HUES48 (cell line): ENCODE data around the gene ASTN2.

Source experiments
- H3K27ac ChIP-seq: one replicate; pipeline ENCODE4 v1.7.0; 2013; ENCODE audit warnings: low read depth, low read length, inconsistent platforms
- H3K27me3 ChIP-seq: 2 replicates; pipeline ENCODE4 v1.6.1; 2013; ENCODE audit warnings: mild to moderate bottlenecking, low read length; ENCODE audit not compliant: control insufficient read depth, insufficient read depth
- H3K36me3 ChIP-seq: 2 replicates; pipeline ENCODE4 v1.6.1; 2013; ENCODE audit warnings: low read length; ENCODE audit not compliant: control insufficient read depth, insufficient read depth
- H3K4me1 ChIP-seq: 2 replicates; pipeline ENCODE4 v1.6.1; 2013; ENCODE audit warnings: mild to moderate bottlenecking, low read length; ENCODE audit not compliant: control insufficient read depth, insufficient read depth
- H3K4me3 ChIP-seq: 2 replicates; pipeline ENCODE4 v1.5.1; 2013; ENCODE audit warnings: mild to moderate bottlenecking, low read depth, low read length
- H3K9ac ChIP-seq: 2 replicates; pipeline ENCODE4 v1.6.1; 2013; ENCODE audit warnings: mild to moderate bottlenecking, low read depth, low read length, moderate library complexity
- H3K9me3 ChIP-seq: 2 replicates; pipeline ENCODE4 v1.6.1; 2013; ENCODE audit warnings: low read length; ENCODE audit not compliant: control insufficient read depth, insufficient read depth

Gene ASTN2

GRCh38 chr9:116717150-116717549 is 697.7 kb downstream of the ASTN2 start:
- H3K27ac ChIP-seq = no peak overlapping the region
- H3K4me3 ChIP-seq = no peak overlapping the region
- H3K9ac ChIP-seq = no peak overlapping the region
- peaks cover 20% of the 10 kb centered on the region for H3K4me1 ChIP-seq
- no peaks in the 10 kb centered on the region for H3K36me3 ChIP-seq
- H3K9me3 ChIP-seq = no peaks in the 10 kb centered on the region
- H3K27me3 ChIP-seq = no peaks in the 10 kb centered on the region

GRCh38 chr9:116716438-116716837 is 698.4 kb downstream of the ASTN2 start:
- no peaks in the 10 kb centered on the region for H3K9me3 ChIP-seq
- no peak overlapping the region for H3K9ac ChIP-seq
- H3K4me3 ChIP-seq = no peak overlapping the region
- H3K27me3 ChIP-seq = no peaks in the 10 kb centered on the region
- H3K27ac ChIP-seq = no peak overlapping the region
- peaks cover 20% of the 10 kb centered on the region for H3K4me1 ChIP-seq
- no peaks in the 10 kb centered on the region for H3K36me3 ChIP-seq

GRCh38 chr9:116715751-116716150 is 699.1 kb downstream of the ASTN2 start:
- Histone ChIP-seq H3K4me3 (no peak overlapping the region), H3K27ac (no peak overlapping the region), H3K36me3 (no peaks in the 10 kb centered on the region), H3K4me1 (peaks cover 20% of the 10 kb centered on the region), H3K27me3 (no peaks in the 10 kb centered on the region), H3K9ac (no peak overlapping the region), H3K9me3 (no peaks in the 10 kb centered on the region)

GRCh38 chr9:116713271-116713670 is 701.6 kb downstream of the ASTN2 start:
- no peak overlapping the region for H3K27ac ChIP-seq
- H3K9me3 ChIP-seq = no peaks in the 10 kb centered on the region
- H3K9ac ChIP-seq = no peak overlapping the region
- H3K27me3 ChIP-seq = no peaks in the 10 kb centered on the region
- H3K36me3 ChIP-seq = no peaks in the 10 kb centered on the region
- no peak overlapping the region for H3K4me3 ChIP-seq
- H3K4me1 ChIP-seq = peaks cover 13% of the 10 kb centered on the region

GRCh38 chr9:116712781-116713180 is 702.1 kb downstream of the ASTN2 start:
- H3K4me1 ChIP-seq = peaks cover 13% of the 10 kb centered on the region
- no peaks in the 10 kb centered on the region for H3K9me3 ChIP-seq
- H3K4me3 ChIP-seq = no peak overlapping the region
- no peak overlapping the region for H3K9ac ChIP-seq
- H3K27ac ChIP-seq = no peak overlapping the region
- H3K36me3 ChIP-seq = no peaks in the 10 kb centered on the region
- H3K27me3 ChIP-seq = no peaks in the 10 kb centered on the region

GRCh38 chr9:116706310-116707290 is 708.3 kb downstream of the ASTN2 start:
- Histone ChIP-seq H3K36me3 (no peaks in the 10 kb centered on the region), H3K4me3 (no peak overlapping the region), H3K27ac (no peak overlapping the region), H3K27me3 (no peaks in the 10 kb centered on the region), H3K9me3 (no peaks in the 10 kb centered on the region), H3K4me1 (peaks cover 8% of the 10 kb centered on the region), H3K9ac (no peak overlapping the region)

GRCh38 chr9:116705531-116705930 is 709.3 kb downstream of the ASTN2 start:
- no peak overlapping the region for H3K27ac ChIP-seq

GRCh38 chr9:116704470-116704869 is 710.4 kb downstream of the ASTN2 start:
- peaks cover 18% of the 10 kb centered on the region for H3K36me3 ChIP-seq
- no peaks in the 10 kb centered on the region for H3K27me3 ChIP-seq
- no peak overlapping the region for H3K4me3 ChIP-seq
- peaks cover 8% of the 10 kb centered on the region for H3K4me1 ChIP-seq
- no peak overlapping the region for H3K9ac ChIP-seq
- H3K27ac ChIP-seq = no peak overlapping the region
- H3K9me3 ChIP-seq = no peaks in the 10 kb centered on the region

More at GRCh38 chr9:116705531-116705930, 709.3 kb downstream of the ASTN2 start:
- H3K4me3 ChIP-seq = no peak overlapping the region
- peaks cover 8% of the 10 kb centered on the region for H3K36me3 ChIP-seq
- H3K4me1 ChIP-seq = peaks cover 8% of the 10 kb centered on the region
- no peaks in the 10 kb centered on the region for H3K27me3 ChIP-seq
- H3K9ac ChIP-seq = no peak overlapping the region
- no peaks in the 10 kb centered on the region for H3K9me3 ChIP-seq

- Histone ChIP-seq H3K27me3 (no peaks in the 10 kb centered on the region), H3K36me3 (peaks cover 26% of the 10 kb centered on the region)
Measured at GRCh38 chr9:116703634-116704033, 711.2 kb downstream of the ASTN2 start.

GRCh38 chr9:116701940-116702642 is 712.8 kb downstream of the ASTN2 start:
- Histone ChIP-seq H3K9ac (no peak overlapping the region), H3K27ac (no peak overlapping the region), H3K4me1 (peaks cover 8% of the 10 kb centered on the region), H3K27me3 (no peaks in the 10 kb centered on the region), H3K36me3 (peaks cover 41% of the 10 kb centered on the region), H3K4me3 (no peak overlapping the region), H3K9me3 (no peaks in the 10 kb centered on the region)

More at GRCh38 chr9:116703634-116704033, 711.2 kb downstream of the ASTN2 start:
- Histone ChIP-seq H3K9ac (no peak overlapping the region), H3K4me3 (no peak overlapping the region), H3K4me1 (peaks cover 8% of the 10 kb centered on the region), H3K27ac (no peak overlapping the region), H3K9me3 (no peaks in the 10 kb centered on the region)
